ENCODE data around the gene EPHB3.

EPHB3 gene

DNA sequence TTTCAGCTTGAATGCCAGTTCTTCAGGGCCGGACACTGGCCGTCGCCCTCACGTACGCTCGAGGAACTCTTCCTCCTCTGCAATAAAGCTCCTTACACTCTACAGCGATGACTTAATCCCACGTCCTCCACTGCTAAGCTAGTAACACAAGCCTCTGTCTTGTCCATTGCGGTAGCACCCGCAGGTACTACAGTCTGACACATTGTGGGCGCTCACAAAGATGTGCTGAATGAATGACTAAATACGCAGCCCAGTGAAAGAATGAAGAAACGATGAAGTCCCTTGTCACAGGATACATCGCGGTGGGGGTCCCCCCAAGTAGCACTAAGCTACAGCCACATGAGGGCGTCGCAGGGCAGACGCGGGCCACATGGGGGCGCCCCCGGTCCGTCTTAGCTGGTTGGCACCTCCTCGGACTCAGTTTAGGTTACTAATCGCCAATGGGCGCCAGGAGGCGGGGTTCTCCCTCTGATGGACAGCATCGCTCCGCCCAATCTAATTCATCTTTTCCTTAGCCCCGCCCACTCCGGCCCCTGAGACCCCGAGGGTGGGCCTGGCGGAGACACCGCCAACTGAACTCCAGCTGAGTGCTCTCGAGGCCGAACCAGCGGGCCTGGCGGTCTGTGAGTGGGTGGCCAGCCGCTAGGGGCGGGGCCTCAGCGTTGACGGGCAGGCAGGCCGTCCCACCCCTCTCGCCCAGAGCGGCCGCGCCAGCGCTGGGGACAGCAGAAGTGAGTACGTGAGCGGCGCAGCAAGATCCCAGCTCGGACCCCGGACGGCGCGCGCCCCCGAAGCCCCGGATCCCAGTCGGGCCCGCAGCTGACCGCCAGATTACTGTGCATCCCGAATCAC is at the start of gene EPHB3:
EPHB3 (plus strand) TSS at position 725 of the 852 bp plus-strand sequence. CDS start 451 bp downstream, outside the sequence.
- TF ChIP-seq, protein P1, sequence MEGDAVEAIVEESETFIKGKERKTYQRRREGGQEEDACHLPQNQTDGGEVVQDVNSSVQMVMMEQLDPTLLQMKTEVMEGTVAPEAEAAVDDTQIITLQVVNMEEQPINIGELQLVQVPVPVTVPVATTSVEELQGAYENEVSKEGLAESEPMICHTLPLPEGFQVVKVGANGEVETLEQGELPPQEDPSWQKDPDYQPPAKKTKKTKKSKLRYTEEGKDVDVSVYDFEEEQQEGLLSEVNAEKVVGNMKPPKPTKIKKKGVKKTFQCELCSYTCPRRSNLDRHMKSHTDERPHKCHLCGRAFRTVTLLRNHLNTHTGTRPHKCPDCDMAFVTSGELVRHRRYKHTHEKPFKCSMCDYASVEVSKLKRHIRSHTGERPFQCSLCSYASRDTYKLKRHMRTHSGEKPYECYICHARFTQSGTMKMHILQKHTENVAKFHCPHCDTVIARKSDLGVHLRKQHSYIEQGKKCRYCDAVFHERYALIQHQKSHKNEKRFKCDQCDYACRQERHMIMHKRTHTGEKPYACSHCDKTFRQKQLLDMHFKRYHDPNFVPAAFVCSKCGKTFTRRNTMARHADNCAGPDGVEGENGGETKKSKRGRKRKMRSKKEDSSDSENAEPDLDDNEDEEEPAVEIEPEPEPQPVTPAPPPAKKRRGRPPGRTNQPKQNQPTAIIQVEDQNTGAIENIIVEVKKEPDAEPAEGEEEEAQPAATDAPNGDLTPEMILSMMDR (conservative IDR thresholded peaks at IDR 0.05; ENCODE audit: control insufficient read depth, insufficient read depth, low read depth, low read length) = peak; percentile 98
- H3K4me3 ChIP-seq (ENCODE audit: control insufficient read depth, low read depth, low read length) = peak within 1 kb of the TSS; percentile 52
- peak; percentile 98 for DNase-seq (ENCODE audit: low read depth)

DNA sequence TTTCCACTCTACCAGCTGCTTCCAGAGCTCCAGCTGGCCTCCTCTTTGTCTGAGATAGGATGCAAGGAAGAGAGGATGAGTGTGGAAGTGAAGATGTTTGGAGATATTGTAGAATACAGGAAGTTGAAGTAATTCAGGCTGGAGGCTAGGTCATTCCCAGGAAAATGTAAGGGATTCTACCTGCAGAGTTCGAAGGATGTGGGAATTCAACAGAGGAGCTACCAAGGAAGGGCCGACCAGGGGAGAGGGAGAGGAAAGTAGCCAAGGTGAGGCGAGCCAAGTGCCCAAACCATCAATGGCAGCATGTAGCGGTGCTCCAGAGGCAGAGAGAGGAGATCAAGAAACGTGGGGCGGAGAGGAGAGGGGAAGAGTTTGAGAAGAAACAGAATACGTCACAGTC is 49.0 kb upstream of the EPHB3 start:
- DNase-seq (ENCODE audit: low read depth) = no peak
- TF ChIP-seq, protein P1 (conservative IDR thresholded peaks at IDR 0.05; ENCODE audit: control insufficient read depth, insufficient read depth, low read depth, low read length) = no peak
- H3K4me3 ChIP-seq (ENCODE audit: control insufficient read depth, low read depth, low read length) = no peak overlapping the region

DNA sequence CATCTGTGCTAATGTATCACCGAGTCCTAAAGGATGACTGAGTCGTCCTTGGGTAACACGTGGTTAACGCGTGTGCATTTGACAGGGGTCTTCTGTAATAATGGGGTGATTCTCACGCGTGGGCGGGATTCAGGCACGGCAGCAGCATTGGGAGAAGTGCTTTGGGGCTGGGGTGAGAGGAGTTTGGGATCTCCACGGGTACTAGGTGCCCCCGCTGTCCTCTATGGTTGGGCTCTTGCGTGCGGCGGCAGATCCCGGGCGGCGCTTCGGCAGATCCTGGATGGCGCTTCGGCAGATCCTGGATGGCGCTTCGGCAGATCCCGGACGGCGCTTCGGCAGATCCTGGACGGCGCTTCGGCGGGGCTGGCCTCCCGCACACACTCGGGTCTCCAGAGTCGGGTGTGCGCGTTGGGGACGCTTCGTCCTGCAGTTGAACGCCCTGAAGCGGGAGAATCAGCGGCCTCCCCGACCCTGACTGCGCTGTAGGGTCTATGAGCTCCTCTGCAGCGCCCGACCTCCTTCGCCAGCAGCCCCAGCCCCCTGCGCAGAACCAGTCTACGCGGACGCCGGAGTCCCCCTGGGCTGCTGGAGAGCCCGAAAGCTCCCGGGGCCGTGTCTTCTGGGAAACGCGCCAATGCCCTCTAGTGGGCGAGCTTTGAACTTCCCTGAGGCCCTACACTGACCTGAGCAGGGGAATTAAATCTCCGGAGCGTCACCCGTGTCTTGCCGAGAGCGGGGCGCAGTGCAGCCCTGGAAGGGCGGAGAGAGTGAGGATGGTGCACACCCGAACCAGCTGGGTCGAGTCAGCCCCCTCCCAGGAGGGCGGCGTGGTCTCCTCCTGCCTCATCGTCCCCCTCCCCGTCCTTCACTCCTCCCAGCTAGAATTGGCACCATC is 48.1 kb upstream of the EPHB3 start:
- peak overlapping the region; percentile 29 for H3K4me3 ChIP-seq (ENCODE audit: control insufficient read depth, low read depth, low read length)
- TF ChIP-seq, protein P1 (conservative IDR thresholded peaks at IDR 0.05; ENCODE audit: control insufficient read depth, insufficient read depth, low read depth, low read length) = peak; percentile 77
- peak; percentile 73 for DNase-seq (ENCODE audit: low read depth)

DNA sequence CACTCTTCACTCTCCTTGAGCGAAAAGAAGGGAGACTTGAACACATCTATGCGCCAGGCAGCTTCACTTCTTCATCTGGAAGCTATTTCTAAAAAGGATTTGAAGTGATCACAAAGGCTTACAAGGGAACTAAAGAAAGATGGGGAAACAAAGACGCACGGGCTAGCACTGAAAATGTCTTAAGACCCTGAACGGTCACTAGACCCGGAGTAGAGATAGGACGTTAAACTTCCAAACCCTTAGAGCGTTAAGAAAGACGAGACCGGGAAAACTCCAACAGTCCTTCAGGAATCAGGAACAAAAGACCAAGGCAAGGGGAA is 47.5 kb upstream of the EPHB3 start:
- no peak overlapping the region for H3K4me3 ChIP-seq (ENCODE audit: control insufficient read depth, low read depth, low read length)
- TF ChIP-seq, protein P1 (conservative IDR thresholded peaks at IDR 0.05; ENCODE audit: control insufficient read depth, insufficient read depth, low read depth, low read length) = no peak

DNA sequence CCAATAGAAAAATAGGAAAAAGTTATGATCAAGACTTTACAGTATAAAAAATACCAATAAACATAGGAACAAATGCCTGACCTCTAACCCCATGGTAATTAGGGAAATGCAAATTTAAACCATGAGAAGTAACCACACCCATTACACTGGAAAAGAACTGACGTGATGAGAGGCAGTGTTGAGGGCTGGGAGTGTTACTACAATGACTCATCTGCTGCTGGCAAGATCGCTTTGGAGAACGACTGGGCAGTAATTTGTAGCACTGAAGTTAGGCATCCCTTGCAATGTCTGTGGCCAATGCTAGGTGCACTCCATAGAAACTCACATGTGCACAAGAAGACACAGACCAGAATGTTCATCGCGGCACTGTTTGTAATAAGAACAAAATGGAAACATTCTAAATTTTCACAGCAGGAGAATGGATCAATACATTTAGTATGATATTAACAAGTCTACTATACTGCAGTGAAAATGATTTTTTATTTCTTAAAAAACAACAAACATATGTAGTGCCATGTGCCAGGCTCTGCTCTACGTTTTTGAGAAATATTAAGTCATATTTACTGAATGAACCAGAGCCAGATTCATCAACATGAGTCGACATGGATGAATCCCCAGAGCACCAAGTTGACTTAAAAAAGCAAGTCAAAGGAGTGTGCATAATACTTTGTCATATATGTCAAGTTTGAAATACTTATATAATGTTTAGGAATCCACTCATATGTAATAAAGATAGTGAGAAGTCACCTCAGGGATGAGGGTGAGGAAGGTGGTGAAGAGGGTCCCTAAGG is 37.6 kb upstream of the EPHB3 start:
- no peak overlapping the region for H3K4me3 ChIP-seq (ENCODE audit: control insufficient read depth, low read depth, low read length)
- DNase-seq (ENCODE audit: low read depth) = peak; percentile 89
- TF ChIP-seq, protein P1 (conservative IDR thresholded peaks at IDR 0.05; ENCODE audit: control insufficient read depth, insufficient read depth, low read depth, low read length) = no peak

More for the DNA sequence above, 47.5 kb upstream of the EPHB3 start:
- no peak for DNase-seq (ENCODE audit: low read depth)

DNA sequence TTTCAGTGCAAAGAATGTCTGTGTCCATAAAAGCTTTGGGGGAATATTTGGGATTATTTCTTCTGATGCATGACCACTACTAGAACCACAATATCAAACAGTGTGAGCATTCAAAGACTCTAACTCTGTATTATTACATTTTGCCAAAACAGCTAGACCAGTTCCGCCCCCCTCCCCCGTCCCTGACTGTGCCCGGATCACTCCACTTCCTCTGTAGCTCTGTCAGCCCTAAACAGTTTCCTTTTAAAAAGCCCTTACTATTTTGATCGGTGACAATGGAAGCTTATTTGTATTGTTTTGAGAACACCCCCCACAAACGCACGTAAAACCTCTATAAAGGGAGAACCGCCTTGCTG is 36.6 kb upstream of the EPHB3 start:
- peak overlapping the region; percentile 35 for H3K4me3 ChIP-seq (ENCODE audit: control insufficient read depth, low read depth, low read length)
- DNase-seq (ENCODE audit: low read depth) = no peak
- TF ChIP-seq, protein P1 (conservative IDR thresholded peaks at IDR 0.05; ENCODE audit: control insufficient read depth, insufficient read depth, low read depth, low read length) = no peak
